Fibroblast of skin of right biceps (primary cell): ENCODE results near the gene GAB2.

ENCODE experiments used
- DNase-seq: peaks from one replicate; pipeline ENCODE4 v3.0.0-alpha.2; 2013

Gene GAB2

DNA sequence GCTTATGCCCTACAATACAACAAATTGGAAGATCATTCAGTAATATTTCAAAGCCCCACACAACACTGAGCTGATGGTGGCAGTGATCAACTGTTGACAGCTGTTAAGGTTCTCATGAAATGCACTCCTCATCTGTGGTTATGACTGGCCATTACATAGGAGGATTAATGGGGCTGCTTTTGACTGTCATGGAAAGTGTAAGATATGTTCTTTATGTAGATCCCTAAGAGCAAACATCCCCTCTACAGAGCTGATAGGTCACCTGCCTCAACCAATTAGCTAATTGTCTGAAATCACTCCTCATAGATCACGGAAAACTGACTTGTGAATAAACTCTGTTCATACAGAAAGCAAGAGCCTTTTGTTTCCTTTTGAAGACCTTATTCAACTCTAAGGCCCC, 78.1 kb downstream of the GAB2 start:
- no peak for DNase-seq

DNA sequence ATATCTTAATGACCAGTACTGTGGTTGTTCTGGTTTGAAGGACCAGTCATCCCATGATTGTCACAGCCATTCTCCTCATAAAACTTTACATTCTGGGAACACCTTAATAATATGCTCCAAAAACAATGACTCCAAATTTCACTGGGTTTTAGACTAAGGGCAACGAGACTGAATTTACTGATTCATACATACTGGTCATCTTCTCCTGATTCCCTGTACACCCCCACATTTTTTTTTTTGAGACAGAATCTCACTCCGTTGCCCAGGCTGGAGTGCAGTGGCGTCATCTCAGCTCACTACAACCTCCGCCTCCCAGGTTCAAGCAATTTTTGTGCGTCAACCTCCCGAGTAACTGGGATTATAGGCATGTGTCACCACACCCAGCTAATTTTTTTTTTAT, 78.9 kb downstream of the GAB2 start:
- DNase-seq = no peak

DNA sequence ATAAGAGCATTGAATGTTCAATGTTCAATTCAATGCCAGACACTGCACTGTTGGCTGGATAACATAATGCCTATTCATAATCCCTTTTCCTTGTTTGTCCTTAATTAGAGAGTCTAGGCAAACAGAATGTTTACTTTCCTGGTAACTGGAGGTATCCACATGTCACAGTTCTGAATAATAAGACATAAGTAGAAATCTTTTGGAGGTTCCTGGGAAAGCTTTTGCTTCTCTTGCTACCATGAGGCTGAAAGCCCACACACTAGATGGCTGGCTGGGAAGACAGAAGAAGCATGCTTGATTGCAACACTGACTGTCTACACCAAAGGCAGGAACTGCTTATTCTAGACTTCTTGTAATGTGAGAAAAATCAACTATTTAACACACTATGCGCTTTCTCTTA, 79.5 kb downstream of the GAB2 start:
- no peak for DNase-seq

GRCh38 chr11:78337554-78337924, 80.1 kb downstream of the GAB2 start:
- no peak for DNase-seq

DNA sequence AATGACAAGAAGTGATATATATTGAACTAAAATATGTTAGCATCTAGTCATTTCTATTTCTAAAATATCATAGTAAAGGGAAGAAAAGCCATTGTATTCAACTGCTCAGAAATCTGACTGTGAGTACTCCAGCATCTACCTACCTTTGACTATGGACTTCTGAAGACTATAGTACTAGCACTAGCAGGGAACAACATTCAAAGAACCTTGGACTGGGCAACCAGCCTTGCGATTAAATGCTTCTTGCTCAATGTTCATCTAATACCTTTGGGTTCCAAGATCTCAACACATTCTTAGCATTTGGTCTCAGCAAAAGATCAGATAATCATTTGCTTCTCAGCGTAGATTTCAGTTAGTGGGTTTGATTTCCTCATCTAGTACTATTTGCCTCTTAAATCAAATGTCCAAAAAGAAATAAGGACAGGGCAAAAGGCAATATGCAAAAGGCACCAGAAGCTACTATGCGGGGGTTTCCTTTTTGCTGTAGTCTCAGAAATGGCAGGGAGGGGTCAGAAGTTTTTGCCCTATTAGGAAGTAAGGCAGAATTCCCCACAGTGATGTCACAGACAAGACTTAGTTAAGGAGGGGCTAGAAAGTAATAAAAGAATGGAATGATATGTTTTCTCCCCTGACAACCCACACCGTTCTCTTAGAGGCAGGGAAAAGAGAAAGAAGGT, 80.6 kb downstream of the GAB2 start:
- DNase-seq = no peak

GRCh38 chr11:78334109-78334508, 83.5 kb downstream of the GAB2 start:
- DNase-seq = no peak

DNA sequence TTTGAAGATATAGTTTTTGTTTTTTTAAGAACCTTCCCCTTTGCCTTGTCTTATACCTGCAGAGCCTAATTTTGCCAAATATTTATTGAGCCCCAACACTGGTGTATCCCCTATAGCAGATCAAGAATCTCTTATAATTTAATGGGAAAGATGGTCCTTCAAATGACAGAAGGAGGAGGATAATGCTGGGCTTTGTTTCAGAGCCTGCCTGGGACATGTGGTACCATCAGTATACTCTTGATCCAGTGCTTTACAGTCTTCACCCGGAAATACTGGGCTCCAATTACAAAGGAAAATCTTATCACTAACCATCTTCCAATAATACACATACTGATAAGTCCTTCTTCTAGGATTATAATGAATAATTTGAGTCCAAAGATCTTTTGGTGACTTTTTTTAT, 84.7 kb downstream of the GAB2 start:
- DNase-seq = no peak

DNA sequence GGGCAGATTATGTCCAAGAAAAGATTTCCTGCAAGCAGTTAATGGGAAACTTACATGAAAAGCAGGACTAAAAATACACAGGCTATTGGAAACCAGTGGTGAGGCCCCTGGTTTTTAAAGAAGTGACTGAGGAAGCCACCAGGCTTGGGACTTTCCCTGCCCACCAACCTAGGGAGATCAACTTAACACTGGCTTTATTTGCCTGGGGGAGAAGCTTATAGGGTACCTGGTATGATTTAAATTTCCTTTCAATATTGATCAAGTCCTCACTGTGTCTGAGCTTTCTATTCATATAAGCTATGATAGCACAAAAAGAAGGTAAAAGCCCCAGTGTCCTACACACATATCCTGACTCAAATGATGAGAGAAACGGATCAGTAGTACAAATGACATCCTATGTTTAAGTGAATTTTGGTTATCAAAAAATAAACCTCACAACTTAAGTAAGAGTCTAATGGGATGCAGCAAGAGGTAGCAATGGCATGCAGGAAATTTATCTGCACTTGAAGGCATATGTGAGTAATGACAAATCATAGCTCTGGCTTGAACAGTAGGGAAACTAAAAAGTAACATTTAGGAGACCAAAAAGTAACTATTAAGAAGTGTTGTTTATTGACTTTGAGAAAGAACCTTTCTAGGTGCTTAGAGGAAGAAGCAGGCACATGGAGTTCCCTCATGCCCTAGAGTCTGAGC, 85.3 kb downstream of the GAB2 start:
- no peak for DNase-seq

- no peak for DNase-seq
These were observed 85.9 kb downstream of the GAB2 start for GRCh38 chr11:78331711-78332110.

GRCh38 chr11:78330361-78330760, 87.3 kb downstream of the GAB2 start:
- no peak for DNase-seq

DNA sequence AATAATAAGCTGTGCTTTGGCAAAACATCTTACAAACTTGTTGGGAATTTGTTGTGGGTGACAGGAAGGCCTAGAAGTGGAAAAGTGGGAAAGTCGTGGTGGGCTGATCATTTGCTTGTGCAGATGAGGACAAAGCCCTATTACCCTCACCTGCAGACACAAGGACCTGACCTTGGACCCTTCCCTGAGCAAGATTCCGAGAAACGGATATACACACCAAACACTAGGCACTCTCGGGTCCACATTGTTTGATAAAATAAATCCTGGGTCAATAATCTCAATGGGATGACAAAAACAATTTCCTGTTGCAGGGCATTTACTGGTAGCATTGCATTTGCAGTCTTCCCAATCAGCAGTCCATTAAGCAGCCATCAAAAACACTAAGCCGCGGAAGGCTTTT, 89.7 kb downstream of the GAB2 start:
- no peak for DNase-seq

GRCh38 chr11:78325274-78325781, 92.3 kb downstream of the GAB2 start:
- DNase-seq = no peak

DNA sequence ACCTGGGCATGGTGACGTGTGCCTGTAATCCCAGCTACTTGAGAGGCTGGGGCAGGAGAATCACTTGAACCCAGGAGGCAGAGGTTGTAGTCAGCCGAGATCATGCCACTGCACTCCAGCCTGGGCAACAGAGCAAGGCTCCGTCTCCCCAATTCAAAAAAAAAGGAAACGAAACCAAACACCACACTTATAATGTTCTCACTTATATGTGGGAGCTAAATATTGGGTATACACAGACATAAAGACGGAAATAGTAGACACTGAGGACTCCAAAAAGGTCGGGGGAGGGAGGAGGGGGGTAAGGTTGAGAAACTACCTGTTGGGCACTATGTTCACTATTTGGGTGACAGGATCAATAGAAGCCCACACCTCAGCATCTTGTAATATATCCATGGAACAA, 94.3 kb downstream of the GAB2 start:
- DNase-seq = no peak

DNA sequence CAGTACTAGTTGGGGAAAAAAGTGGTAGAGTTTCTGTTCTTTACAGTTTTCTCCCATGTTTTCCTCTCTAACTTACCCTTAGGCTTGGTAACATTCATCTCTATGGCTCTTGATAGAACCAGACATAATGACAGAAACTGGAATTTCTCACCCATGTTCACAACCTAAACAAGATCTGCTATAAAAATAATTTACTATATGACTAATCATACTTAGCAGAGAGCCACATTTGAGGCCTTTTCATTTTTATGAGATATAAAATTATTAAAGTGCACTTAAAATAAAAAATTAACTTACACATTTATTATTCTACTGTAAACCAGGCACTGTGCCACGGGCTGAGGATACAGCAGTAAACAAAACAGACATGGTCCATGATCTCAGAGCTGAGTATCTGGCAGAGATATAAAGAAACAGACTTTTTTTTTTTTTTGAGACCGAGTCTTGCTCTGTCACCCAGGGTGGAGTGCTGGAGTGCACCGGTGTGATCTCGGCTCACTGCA, 98.1 kb downstream of the GAB2 start:
- peak; percentile 51 for DNase-seq

DNA sequence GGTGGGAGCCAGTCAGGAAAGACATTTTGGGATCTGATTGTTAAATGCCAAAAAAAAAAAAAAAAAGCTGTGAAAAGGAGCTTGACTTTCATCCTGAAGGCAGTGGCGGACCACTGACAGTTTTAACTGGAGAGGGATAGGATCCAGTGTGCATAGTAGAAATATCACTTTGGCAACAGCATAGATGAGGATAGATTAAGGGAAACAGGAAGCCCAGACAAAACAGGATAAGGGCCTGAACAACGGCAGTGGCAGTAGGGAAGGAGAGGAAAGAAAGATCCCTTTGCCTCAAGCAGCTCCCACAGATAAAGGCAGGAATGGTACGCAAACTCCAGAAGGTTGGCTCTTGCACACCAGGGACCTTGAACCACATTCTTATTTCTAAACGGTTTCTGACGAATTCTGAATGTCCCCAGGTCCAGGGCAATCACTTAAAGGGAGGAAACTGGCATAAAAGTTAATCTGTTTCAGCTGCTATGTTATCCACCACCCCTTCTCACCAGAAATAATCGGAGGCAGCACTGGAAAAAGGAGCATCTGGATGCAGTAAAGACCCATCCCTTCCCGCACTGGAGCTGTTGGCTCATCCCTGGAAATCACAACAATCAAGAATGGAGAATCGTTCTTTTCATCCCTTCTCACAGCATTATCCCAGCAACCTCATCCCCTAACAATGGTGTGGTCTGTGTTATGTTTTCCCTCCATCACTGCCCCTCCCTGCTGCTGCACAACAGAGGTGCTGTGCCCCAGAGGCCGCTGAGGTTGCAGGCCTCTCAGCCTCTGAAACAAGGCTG, 99.1 kb downstream of the GAB2 start:
- peak; percentile 14 for DNase-seq

GRCh38 chr11:78315724-78316123, 101.9 kb downstream of the GAB2 start:
- no peak for DNase-seq

GRCh38 chr11:78314762-78315161, 102.9 kb downstream of the GAB2 start:
- no peak for DNase-seq

DNA sequence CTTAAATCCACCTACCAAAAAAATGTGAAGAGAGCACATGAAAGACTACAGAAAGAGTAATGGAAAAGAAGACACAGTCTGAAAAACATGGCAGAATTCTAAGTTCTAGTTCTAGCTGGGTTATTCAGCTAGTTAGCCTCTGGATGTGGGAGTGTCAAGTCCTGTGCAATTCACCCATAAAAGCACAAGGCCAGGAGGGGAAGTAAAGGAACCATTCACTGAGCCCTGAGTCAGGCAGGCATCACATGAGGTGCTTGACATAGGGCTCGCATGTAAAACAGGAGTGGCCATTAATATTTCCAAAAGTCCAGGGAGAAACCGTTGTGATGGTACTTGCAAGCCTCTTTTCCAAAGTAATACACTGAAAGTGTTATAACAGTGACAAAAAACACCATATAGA, 103.7 kb downstream of the GAB2 start:
- no peak for DNase-seq

- peak; percentile 65 for DNase-seq
These were observed 104.3 kb downstream of the GAB2 start for GRCh38 chr11:78313181-78313795.

- no peak for DNase-seq
These were observed 104.9 kb downstream of the GAB2 start for GRCh38 chr11:78312712-78313111.

GRCh38 chr11:78311702-78312371, 105.8 kb downstream of the GAB2 start:
- no peak for DNase-seq

DNA sequence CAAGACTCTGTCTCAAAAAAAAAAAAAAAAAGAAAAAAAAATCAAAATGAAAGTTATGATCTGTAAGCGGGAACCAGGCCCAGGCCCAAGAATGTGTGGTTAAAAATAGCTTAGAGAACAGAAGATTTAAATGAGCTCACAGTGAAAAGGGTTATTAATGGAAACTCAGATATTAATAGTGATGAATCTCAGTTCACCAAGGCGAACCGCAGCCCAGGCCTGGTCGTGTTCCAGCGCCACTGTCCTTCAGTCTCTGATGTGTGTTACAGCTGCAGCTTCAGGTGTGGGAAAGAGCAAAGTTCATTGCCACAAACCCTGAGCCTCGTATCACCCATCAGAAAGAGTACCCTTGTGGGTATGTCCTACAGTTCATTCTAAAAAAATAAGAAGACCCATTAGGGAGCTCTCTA, 107.1 kb downstream of the GAB2 start:
- DNase-seq = peak; percentile 65

- DNase-seq = peak; percentile 16
These were observed 113.4 kb downstream of the GAB2 start for GRCh38 chr11:78304201-78304600.
